ENCODE measurements around the gene CCN2.

CCN2 gene

GRCh38 chr6:131950767-131951575, at the start of gene CCN2:
Gene CCN2 (minus strand): TSS chr6:131951372. CDS start chr6:131951172, 200 bp downstream.
- H3K36me3 ChIP-seq (ENCODE audit: low read depth): peaks cover 25% of the 10 kb centered on the region
- DNase-seq (ENCODE audit: low spot score) (peak; percentile 93), ATAC-seq (ENCODE audit: low read depth) (peak; percentile 42)
- H3K27me3 ChIP-seq (ENCODE audit: insufficient read depth, poor library complexity, severe bottlenecking): no peaks in the 10 kb centered on the region
- H3K27ac ChIP-seq (ENCODE audit: poor library complexity, severe bottlenecking): peak within 1 kb of the TSS; percentile 88
- peak within 1 kb of the TSS; percentile 53 for H3K4me3 ChIP-seq (ENCODE audit: severe bottlenecking)
- TF ChIP-seq CTCF (IDR thresholded peaks at IDR 0.05; ENCODE audit: poor library complexity, severe bottlenecking): peak; percentile 33
- H3K9me3 ChIP-seq (ENCODE audit: severe bottlenecking): no peaks in the 10 kb centered on the region
- H3K4me1 ChIP-seq (ENCODE audit: insufficient read depth, poor library complexity, severe bottlenecking): peaks cover 36% of the 10 kb centered on the region

- Histone ChIP-seq H3K36me3 (ENCODE audit: low read depth) (no peaks in the 10 kb centered on the region), H3K4me1 (ENCODE audit: insufficient read depth, poor library complexity, severe bottlenecking) (peaks cover 13% of the 10 kb centered on the region), H3K4me3 (ENCODE audit: severe bottlenecking) (no peak overlapping the region), H3K9me3 (ENCODE audit: severe bottlenecking) (peaks cover 3% of the 10 kb centered on the region), H3K27ac (ENCODE audit: poor library complexity, severe bottlenecking) (no peak overlapping the region), H3K27me3 (ENCODE audit: insufficient read depth, poor library complexity, severe bottlenecking) (no peaks in the 10 kb centered on the region)
- TF ChIP-seq CTCF (IDR thresholded peaks at IDR 0.05; ENCODE audit: poor library complexity, severe bottlenecking): no peak
- no peak for DNase-seq (ENCODE audit: low spot score)
- no peak for ATAC-seq (ENCODE audit: low read depth)
Measured at GRCh38 chr6:132000296-132000695, 49.1 kb upstream of the CCN2 start.

- Histone ChIP-seq H3K4me3 (ENCODE audit: severe bottlenecking) (no peak overlapping the region), H3K27ac (ENCODE audit: poor library complexity, severe bottlenecking) (no peak overlapping the region), H3K27me3 (ENCODE audit: insufficient read depth, poor library complexity, severe bottlenecking) (no peaks in the 10 kb centered on the region), H3K4me1 (ENCODE audit: insufficient read depth, poor library complexity, severe bottlenecking) (peaks cover 14% of the 10 kb centered on the region), H3K36me3 (ENCODE audit: low read depth) (no peaks in the 10 kb centered on the region), H3K9me3 (ENCODE audit: severe bottlenecking) (peaks cover 3% of the 10 kb centered on the region)
- no peak for TF ChIP-seq CTCF (IDR thresholded peaks at IDR 0.05; ENCODE audit: poor library complexity, severe bottlenecking)
- no peak for ATAC-seq (ENCODE audit: low read depth)
- no peak for DNase-seq (ENCODE audit: low spot score)
Measured at GRCh38 chr6:131999545-132000146, 48.5 kb upstream of the CCN2 start.

GRCh38 chr6:131998255-131998982, 47.2 kb upstream of the CCN2 start:
- H3K4me3 ChIP-seq (ENCODE audit: severe bottlenecking): no peak overlapping the region

More at GRCh38 chr6:131998255-131998982, 47.2 kb upstream of the CCN2 start:
- Histone ChIP-seq H3K9me3 (ENCODE audit: severe bottlenecking) (peaks cover 1% of the 10 kb centered on the region), H3K36me3 (ENCODE audit: low read depth) (no peaks in the 10 kb centered on the region), H3K27me3 (ENCODE audit: insufficient read depth, poor library complexity, severe bottlenecking) (no peaks in the 10 kb centered on the region), H3K4me1 (ENCODE audit: insufficient read depth, poor library complexity, severe bottlenecking) (peaks cover 14% of the 10 kb centered on the region), H3K27ac (ENCODE audit: poor library complexity, severe bottlenecking) (no peak overlapping the region)
- TF ChIP-seq CTCF (IDR thresholded peaks at IDR 0.05; ENCODE audit: poor library complexity, severe bottlenecking): no peak
- ATAC-seq (ENCODE audit: low read depth): no peak
- no peak for DNase-seq (ENCODE audit: low spot score)
